Uterus (tissue), 4 donors: ENCODE measurements around the gene MIER3. TPM values are rescaled to one million over a fixed set of nuclear protein-coding genes. Genes with fewer than 3 reads are reported as not detected.
A peak's percentile ranks its signal among the peaks of the same experiment; 100 is the strongest.

Experiments
- DNase-seq, 2 donors: peaks; one replicate each; pipeline ENCODE4 v3.0.0-alpha.2; 2019 to 2020
- H3K27ac ChIP-seq, 2 donors: fragments of 200-600 bp; sonication (generic); 1 replicate in 1 of 2; 2 replicates in 1 of 2; pipeline ENCODE4 v1.5.1; 2016 to 2018
- H3K27me3 ChIP-seq, 2 donors: fragments of 200-600 bp; sonication (generic); one replicate each; pipeline ENCODE4 v1.5.1; 2018 to 2019; ENCODE audit warnings: control low read depth in 1 of 2
- H3K36me3 ChIP-seq, 2 donors: fragments of 200-600 bp; sonication (generic); one replicate each; pipeline ENCODE4 v1.5.1; 2019; ENCODE audit warnings: control low read depth in 1 of 2
- H3K4me1 ChIP-seq, 2 donors: fragments of 200-600 bp; sonication (generic); one replicate each; pipeline ENCODE4 v1.5.1; 2018 to 2019; ENCODE audit warnings: control low read depth in 1 of 2
- H3K4me3 ChIP-seq, 2 donors: fragments of 200-600 bp; sonication (generic); 1 replicate in 1 of 2; 2 replicates in 1 of 2; pipeline ENCODE4 v1.5.1; 2018 to 2019; ENCODE audit warnings: mild to moderate bottlenecking in 1 of 2
- H3K9me3 ChIP-seq, 2 donors: fragments of 200-600 bp; sonication (generic); one replicate each; pipeline ENCODE4 v1.5.1; 2019; ENCODE audit warnings: control low read depth in 1 of 2
- POLR2A ChIP-seq, 2 donors: fragments of 450-650 bp; IDR thresholded peaks; one replicate each; pipeline ENCODE4 v1.6.1; 2016; ENCODE audit warnings: antibody characterized with exemption in 2 of 2, mild to moderate bottlenecking in 1 of 2, moderate library complexity in 1 of 2
- intact Hi-C: fragments of 100-400 bp; cut with DNase I; formaldehyde crosslinking; loops from one replicate; pipeline ENCODE4 v1.15.1; 2023; ENCODE audit warnings: low total_unique reads
- total RNA-seq, 4 donors: library from RNA; depleted of rRNA in 3 of 4; stranded (reverse); fragments of >200 nt in 3 of 4; gene quantifications; one replicate each; pipeline versions ENCODE4 v1.1.0 to v1.2.4, GENCODE V29; 2014 to 2023
- TF ChIP-seq, protein P1 (sequence below), 4 experiments: fragments of 200-600 bp in 2 of 4; fragments of 450-650 bp in 2 of 4; sonication (generic) in 2 of 4; IDR thresholded peaks; one replicate each; pipeline ENCODE4 v1.5.1; 2016 to 2019; ENCODE audit warnings: antibody characterized with exemption in 4 of 4, mild to moderate bottlenecking in 2 of 4, moderate library complexity in 1 of 4
- donor health status: DM: yes; HTN: yes; CAD: no.

MIER3 gene
- total RNA-seq, 4 donors from 2014 or later: 15.6 to 94.6 (median 29.7) TPM

DNA sequence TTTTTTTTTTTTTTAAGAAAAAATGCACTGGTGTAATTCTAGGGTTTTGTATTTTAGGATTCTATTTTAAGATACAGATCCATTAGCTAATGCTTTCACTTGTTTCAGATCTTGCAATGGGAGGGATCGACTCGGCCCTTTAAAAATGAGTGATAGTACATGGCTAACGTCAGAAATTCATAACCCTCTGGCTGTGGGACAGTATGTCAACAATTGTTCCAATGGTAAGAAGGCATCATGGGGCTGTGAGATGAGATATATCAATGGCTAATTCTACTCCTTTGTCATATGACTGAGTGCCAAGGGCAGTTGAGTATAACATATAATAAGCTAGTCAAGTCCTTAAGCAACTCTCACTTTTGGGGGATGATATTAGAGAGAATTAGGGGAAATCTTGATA lies 38.2 kb downstream of the MIER3 start:
- TF ChIP-seq, protein P1, sequence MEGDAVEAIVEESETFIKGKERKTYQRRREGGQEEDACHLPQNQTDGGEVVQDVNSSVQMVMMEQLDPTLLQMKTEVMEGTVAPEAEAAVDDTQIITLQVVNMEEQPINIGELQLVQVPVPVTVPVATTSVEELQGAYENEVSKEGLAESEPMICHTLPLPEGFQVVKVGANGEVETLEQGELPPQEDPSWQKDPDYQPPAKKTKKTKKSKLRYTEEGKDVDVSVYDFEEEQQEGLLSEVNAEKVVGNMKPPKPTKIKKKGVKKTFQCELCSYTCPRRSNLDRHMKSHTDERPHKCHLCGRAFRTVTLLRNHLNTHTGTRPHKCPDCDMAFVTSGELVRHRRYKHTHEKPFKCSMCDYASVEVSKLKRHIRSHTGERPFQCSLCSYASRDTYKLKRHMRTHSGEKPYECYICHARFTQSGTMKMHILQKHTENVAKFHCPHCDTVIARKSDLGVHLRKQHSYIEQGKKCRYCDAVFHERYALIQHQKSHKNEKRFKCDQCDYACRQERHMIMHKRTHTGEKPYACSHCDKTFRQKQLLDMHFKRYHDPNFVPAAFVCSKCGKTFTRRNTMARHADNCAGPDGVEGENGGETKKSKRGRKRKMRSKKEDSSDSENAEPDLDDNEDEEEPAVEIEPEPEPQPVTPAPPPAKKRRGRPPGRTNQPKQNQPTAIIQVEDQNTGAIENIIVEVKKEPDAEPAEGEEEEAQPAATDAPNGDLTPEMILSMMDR (IDR thresholded peaks at IDR 0.05): no peak
- no peak for TF ChIP-seq POLR2A (IDR thresholded peaks at IDR 0.05)
- H3K4me3 ChIP-seq: no peak overlapping the region
- no peak for DNase-seq
- no peaks in the 10 kb centered on the region for H3K27me3 ChIP-seq
- H3K9me3 ChIP-seq: no peaks in the 10 kb centered on the region
- no peaks in the 10 kb centered on the region for H3K36me3 ChIP-seq
- H3K4me1 ChIP-seq: no peaks in the 10 kb centered on the region
- intact Hi-C loops: no loop called here
- H3K27ac ChIP-seq: no peak overlapping the region

DNA sequence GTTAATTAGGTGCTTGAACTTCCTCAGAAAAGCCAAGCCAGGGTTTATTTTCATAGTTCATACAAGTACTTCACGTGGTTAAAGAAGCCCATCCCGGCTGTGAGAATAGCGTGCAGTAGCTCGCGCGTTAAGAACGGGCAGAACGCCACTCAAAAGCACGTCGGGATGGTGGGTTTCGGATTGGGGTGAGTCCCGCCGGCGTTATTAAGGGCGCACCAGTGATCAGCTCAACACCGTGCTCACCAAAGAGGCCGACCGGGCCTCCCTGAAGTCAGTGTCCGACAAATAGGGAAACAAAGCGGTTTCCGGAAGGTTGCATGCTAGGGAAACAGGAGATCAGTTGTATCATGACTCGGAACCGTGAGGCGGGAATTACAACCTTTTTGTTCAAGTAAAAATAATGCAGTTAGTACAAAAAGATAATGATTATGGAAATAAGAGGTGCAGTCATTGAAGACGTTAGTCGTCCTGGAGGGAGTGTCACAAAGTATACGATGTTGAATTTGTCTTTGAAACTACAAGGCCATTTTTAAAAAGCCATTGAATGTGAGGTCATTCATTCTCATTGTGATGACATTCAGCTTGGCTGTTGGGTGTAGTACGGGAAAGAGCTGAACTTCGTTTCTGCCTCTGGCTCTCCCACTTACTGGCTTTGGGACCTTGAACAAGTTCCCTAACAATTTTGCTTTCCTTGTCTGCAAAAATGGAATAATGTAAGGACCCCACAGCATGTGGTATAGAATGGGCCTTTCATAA lies 41.5 kb downstream of the MIER3 start:
- DNase-seq: no peak
- Histone ChIP-seq H3K9me3 (no peaks in the 10 kb centered on the region), H3K27ac (peak overlapping the region; percentile 87 to 95), H3K4me1 (no peaks in the 10 kb centered on the region), H3K4me3 (peak overlapping the region; percentile 55 to 71), H3K27me3 (no peaks in the 10 kb centered on the region), H3K36me3 (no peaks in the 10 kb centered on the region)
- no peak for TF ChIP-seq POLR2A (IDR thresholded peaks at IDR 0.05)
- TF ChIP-seq, protein P1 (IDR thresholded peaks at IDR 0.05): no peak
- intact Hi-C loops: no loop called here

DNA sequence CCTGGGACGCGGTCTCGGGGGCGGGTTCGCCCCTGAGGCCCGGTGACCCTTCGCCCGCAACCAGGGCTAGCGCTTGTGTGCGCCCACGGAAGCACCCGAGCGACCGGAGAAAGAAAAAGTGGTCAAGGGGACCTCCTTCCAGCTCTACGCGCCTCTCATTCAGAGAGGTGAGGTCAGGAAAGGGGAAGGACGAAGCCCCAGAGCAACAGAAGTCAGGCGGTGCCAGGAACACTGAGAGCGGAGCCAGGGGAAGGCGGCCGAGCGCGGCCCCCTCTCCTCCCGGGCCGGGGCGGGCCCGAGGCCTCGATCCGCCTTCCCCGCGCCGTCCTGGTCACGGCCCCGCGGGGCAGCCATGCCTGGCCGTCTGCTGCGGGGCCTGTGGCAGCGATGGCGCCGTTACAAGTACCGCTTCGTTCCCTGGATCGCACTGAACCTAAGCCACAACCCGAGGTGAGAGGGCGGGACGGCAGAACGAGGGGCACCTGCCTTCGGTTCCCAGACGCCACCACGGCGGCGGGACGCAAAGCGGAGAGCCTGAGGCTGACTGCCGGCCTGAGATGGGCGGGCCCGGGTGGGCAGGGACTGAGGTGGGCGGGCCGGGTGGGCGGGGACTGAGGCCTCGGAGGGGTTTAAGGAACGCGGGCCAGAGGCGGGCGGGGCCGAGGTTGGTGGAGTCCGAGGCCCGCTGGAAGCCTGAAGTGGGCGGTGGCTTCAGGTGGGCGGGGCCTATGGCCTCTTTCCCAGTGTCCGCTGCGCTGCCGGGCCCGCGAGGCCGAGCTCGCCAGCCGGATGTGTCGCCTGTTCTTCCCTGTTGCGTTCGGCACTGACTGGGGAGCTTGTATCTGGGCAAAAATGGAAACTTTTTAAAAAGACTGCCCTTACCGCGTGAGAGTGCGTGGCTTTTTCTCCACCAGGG lies 42.4 kb downstream of the MIER3 start, which contains the start of gene SETD9:
SETD9 (plus strand) TSS at position 303 of the 916 bp plus-strand sequence; CDS start at position 353, 50 bp downstream.
- intact Hi-C loops: no loop called here
- H3K27me3 ChIP-seq: no peaks in the 10 kb centered on the region
- H3K4me3 ChIP-seq: peak within 1 kb of the TSS; percentile 55 to 71
- H3K27ac ChIP-seq: peak within 1 kb of the TSS; percentile 87 to 95
- H3K36me3 ChIP-seq: no peaks in the 10 kb centered on the region
- no peaks in the 10 kb centered on the region for H3K9me3 ChIP-seq
- TF ChIP-seq POLR2A (IDR thresholded peaks at IDR 0.05): peak; percentile 38 to 75
- TF ChIP-seq, protein P1 (IDR thresholded peaks at IDR 0.05): no peak
- no peaks in the 10 kb centered on the region for H3K4me1 ChIP-seq
- peak; percentile 98 to 99 for DNase-seq

DNA sequence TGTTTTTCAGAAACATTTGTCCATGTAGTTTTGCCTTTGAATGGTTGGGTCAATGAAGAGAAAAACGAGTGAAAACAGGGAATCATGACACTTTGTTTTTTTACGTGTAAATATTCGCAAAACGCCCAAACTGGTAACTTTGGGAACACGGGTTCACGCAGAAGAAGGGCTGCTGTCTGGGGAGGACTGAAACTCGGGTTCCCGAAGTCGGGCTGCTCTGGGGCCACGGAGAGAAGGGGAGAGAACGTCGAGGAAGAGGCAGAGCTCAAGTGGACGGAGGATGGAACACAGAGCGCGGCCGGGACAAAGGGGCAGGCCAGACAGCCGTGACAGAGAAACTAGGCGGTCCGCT lies 43.0 kb downstream of the MIER3 start:
- no peak for DNase-seq
- Histone ChIP-seq H3K27me3 (no peaks in the 10 kb centered on the region), H3K4me1 (no peaks in the 10 kb centered on the region), H3K4me3 (peak overlapping the region; percentile 55 to 71), H3K27ac (peak overlapping the region; percentile 87 to 95), H3K9me3 (no peaks in the 10 kb centered on the region), H3K36me3 (no peaks in the 10 kb centered on the region)
- TF ChIP-seq, protein P1 (IDR thresholded peaks at IDR 0.05): peak in 1 of 4 experiments; percentile 4
- TF ChIP-seq POLR2A (IDR thresholded peaks at IDR 0.05): no peak
- intact Hi-C loops: no loop called here
